K562 (cell line): ENCODE measurements around the gene LTBP2. TPM values are rescaled to one million over a fixed set of nuclear protein-coding genes. Genes with fewer than 3 reads are reported as not detected.

Experiments
- ATAC-seq: fragments of 200-7000 bp; cut with Tn5 transposase; 3 replicates; pipeline ENCODE4 v1.9.1; 2020; ENCODE audit warnings: moderate library complexity
- BruUV-seq: library from RNA; stranded (reverse); fragments of 400-500 nt; replicated peaks from 2 replicates; lab custom pipeline; 2021; lab: Mats Ljungman, UMichigan
- CTCF ChIA-PET: fragments of 300-600 bp; formaldehyde crosslinking; extraction: SDS; loops from one replicate; lab custom pipeline; 2021; ENCODE audit warnings: low intra/inter-chr PET ratio; lab: Yijun Ruan, JAX
- POLR2A ChIA-PET: fragments of 300-600, 350-650 bp; sonication (Branson Sonifier 250); formaldehyde crosslinking; extraction: SDS; loops from one replicate; lab custom pipeline; 2021; ENCODE audit warnings: antibody characterized with exemption, inconsistent platforms; lab: Yijun Ruan, JAX
- DNase-seq, 4 experiments: peaks; one replicate each; pipeline versions ENCODE4 v3.0.0 to v3.0.0-alpha.2; 2011 to 2018; ENCODE audit warnings: low spot score in 3 of 4, mixed read lengths in 3 of 4; ENCODE audit errors: extremely low read depth in 1 of 4
- FAIRE-seq: peaks from 2 replicates; lab custom pipeline; 2011; peaks lifted over from hg19 to GRCh38; lab: Jason Lieb, UNC
- H2AFZ ChIP-seq: 2 replicates; pipeline ENCODE4 v1.6.0; 2011; ENCODE audit warnings: low read depth, low read length, control low read depth, inconsistent platforms
- H3K27ac ChIP-seq: fragments of 200-600 bp; 3 replicates; pipeline ENCODE4 v1.8.0; 2011; ENCODE audit warnings: low read depth, mild to moderate bottlenecking, control low read depth, inconsistent platforms, low read length, moderate library complexity, mixed read lengths; ENCODE audit errors: extremely low read depth
- H3K27me3 ChIP-seq, 2 experiments: fragments of 300-600 bp in 1 of 2; 2 replicates in 1 of 2; 3 replicates in 1 of 2; pipeline versions ENCODE4 v1.6.0 to v1.8.0; 2011; ENCODE audit warnings: inconsistent platforms in 2 of 2, low read length in 2 of 2, mild to moderate bottlenecking in 1 of 2, mixed read lengths in 1 of 2, moderate library complexity in 1 of 2; ENCODE audit not compliant: control insufficient read depth in 2 of 2, insufficient read depth in 2 of 2
- H3K36me3 ChIP-seq: fragments of 300-600 bp; 3 replicates; pipeline ENCODE4 v1.8.0; 2011; ENCODE audit warnings: mild to moderate bottlenecking, low read length, inconsistent platforms; ENCODE audit not compliant: control insufficient read depth, insufficient read depth
- H3K4me1 ChIP-seq, 2 experiments: fragments of 200-600 bp in 1 of 2; replicated peaks in 1 of 2; 2 replicates in 1 of 2; 3 replicates in 1 of 2; pipeline versions ENCODE4 v1.5.1 to v1.8.0; 2011; ENCODE audit warnings: inconsistent platforms in 2 of 2, low read length in 2 of 2, mild to moderate bottlenecking in 1 of 2, mixed read lengths in 1 of 2, moderate library complexity in 1 of 2; ENCODE audit not compliant: control insufficient read depth in 2 of 2, insufficient read depth in 2 of 2
- H3K4me2 ChIP-seq: 2 replicates; pipeline ENCODE4 v1.6.1; 2011; ENCODE audit warnings: low read length, control low read depth, inconsistent platforms, mixed read lengths; ENCODE audit not compliant: insufficient read depth
- H3K4me3 ChIP-seq: fragments of 200-600 bp; sonication (generic), shearing (Covaris generic); 2 replicates; pipeline ENCODE4 v1.5.1; 2016; ENCODE audit warnings: control low read depth, inconsistent platforms
- H3K79me2 ChIP-seq: fragments of 200-600 bp; 3 replicates; pipeline ENCODE4 v1.8.0; 2011; ENCODE audit warnings: low read length, inconsistent platforms; ENCODE audit not compliant: control insufficient read depth, insufficient read depth
- H3K9ac ChIP-seq, 2 experiments: 2 replicates each; pipeline versions ENCODE4 v1.6.0 to v1.6.1; 2011; ENCODE audit warnings: low read depth in 2 of 2, low read length in 2 of 2, control low read depth in 1 of 2, inconsistent platforms in 1 of 2, mild to moderate bottlenecking in 1 of 2, mixed read lengths in 1 of 2; ENCODE audit not compliant: insufficient read depth in 1 of 2
- H3K9me1 ChIP-seq: one replicate; pipeline ENCODE4 v1.6.0; 2011; ENCODE audit warnings: inconsistent platforms, mild to moderate bottlenecking, low read length, moderate library complexity; ENCODE audit not compliant: control insufficient read depth, insufficient read depth
- H3K9me3 ChIP-seq: replicated peaks from 2 replicates; pipeline ENCODE4 v1.5.1; 2011; ENCODE audit warnings: low read depth, low read length, inconsistent platforms; ENCODE audit not compliant: control insufficient read depth, insufficient read depth
- H4K20me1 ChIP-seq: replicated peaks from 2 replicates; pipeline ENCODE4 v1.6.1; 2011; ENCODE audit warnings: low read length, inconsistent platforms, mixed read lengths; ENCODE audit not compliant: control insufficient read depth, insufficient read depth
- MGA ChIP-seq: fragments of 450-650 bp; IDR thresholded peaks from 2 replicates; pipeline ENCODE4 v1.6.1; 2016; ENCODE audit warnings: mild to moderate bottlenecking, moderate library complexity
- RBM34 ChIP-seq: fragments of 200-400 bp; formaldehyde crosslinking; IDR thresholded peaks from 2 replicates; pipeline ENCODE4 v1.6.1; 2018; ENCODE audit warnings: low read length, borderline replicate concordance; ENCODE audit not compliant: insufficient read depth
- WGBS: fragments of 100-300 bp; shearing (Covaris generic); methylation state at CpG from one replicate; pipeline ENCODE4 v1.1.6; 2016; ENCODE audit warnings: low coverage, mixed read lengths; ENCODE audit not compliant: insufficient coverage; ENCODE audit errors: missing lambda C conversion rate; 5-methylcytosine and 5-hydroxymethylcytosine counted together
- in situ Hi-C: fragments of 300-500 bp; cut with MboI; formaldehyde crosslinking; loops from 4 replicates; pipeline ENCODE4 v1.15.0; 2018; ENCODE audit warnings: inconsistent platforms, mixed read lengths
- intact Hi-C: fragments of 100-400 bp; cut with micrococcal nuclease; formaldehyde crosslinking; loops from 2 replicates; pipeline ENCODE4 v1.14.2; 2022
- polyA plus RNA-seq, 8 experiments: library from polyadenylated mRNA; depleted of rRNA in 4 of 8; stranded (reverse) in 5 of 8; unstranded in 3 of 8; fragments of >200 nt; fragmentation: Nextera tagmentation in 2 of 8; fragmentation: Illumina TruSeq in 1 of 8; extraction: Ambion mirVana in 2 of 8; extraction: Trizol in 1 of 8; gene quantifications; 2 replicates each; pipeline versions ENCODE4 v1.2.1 to v1.2.3, GENCODE V29; 2011 to 2014; ENCODE audit warnings: inconsistent platforms in 1 of 8, missing spikeins in 1 of 8
- total RNA-seq, 7 experiments: library from RNA; depleted of rRNA in 6 of 7; stranded (reverse); fragments of >200 nt in 6 of 7; fragmentation: Illumina TruSeq in 2 of 7; extraction: Trizol in 2 of 7; gene quantifications; 2 replicates each; pipeline versions ENCODE4 v1.2.1 to v1.2.3, GENCODE V29; 2011 to 2021; ENCODE audit warnings: low replicate concordance in 1 of 7
- TF ChIP-seq, protein P1 (sequence below): fragments of 250-450 bp; sonication (Bioruptor Pico); IDR thresholded peaks from 2 replicates; pipeline ENCODE4 v1.4.0; 2020; ENCODE audit warnings: borderline replicate concordance

Gene LTBP2
- total and polyA plus RNA-seq, 9 of the 15 experiments (the other 6 are each of a cell fraction or from before 2014, with no cell fraction given), result under 0.01 to 0.18 (median 0.03) TPM; not detected in 3

- H3K4me2 ChIP-seq, result no peak overlapping the region
- WGBS, result 9% methylated on average over 11 of the region's 11 CpGs
- no peaks in the 10 kb centered on the region; the same call in 1 of the 2 replicates for H4K20me1 ChIP-seq
- H3K27ac ChIP-seq, result no peak overlapping the region
- H3K36me3 ChIP-seq, result no peaks in the 10 kb centered on the region
- BruUV-seq, result no TSS peak
- DNase-seq, result no peak
- no peaks in the 10 kb centered on the region for H3K9me1 ChIP-seq
- no peaks in the 10 kb centered on the region; a peak in 1 of 5 replicates for H3K4me1 ChIP-seq
- ChIA-PET POLR2A (interaction anchor here (0.6 kb wide), 1 partner anchor 9 kb away, joined by 3 read pairs; no protein-coding TSS in a partner anchor), CTCF (no interaction called here)
- peaks cover 4 to 36% of the 10 kb centered on the region in 2 experiments; a peak in 3 of 5 replicates for H3K27me3 ChIP-seq
- H2AFZ ChIP-seq, result no peak overlapping the region
- in situ Hi-C loops, result no loop called here
- H3K79me2 ChIP-seq, result no peaks in the 10 kb centered on the region
- ATAC-seq, result no peak
- no peak overlapping the region for H3K9ac ChIP-seq
- intact Hi-C loops, result no loop called here
- no peak overlapping the region for H3K4me3 ChIP-seq
- no peak for TF ChIP-seq MGA
- TF ChIP-seq, protein P1, sequence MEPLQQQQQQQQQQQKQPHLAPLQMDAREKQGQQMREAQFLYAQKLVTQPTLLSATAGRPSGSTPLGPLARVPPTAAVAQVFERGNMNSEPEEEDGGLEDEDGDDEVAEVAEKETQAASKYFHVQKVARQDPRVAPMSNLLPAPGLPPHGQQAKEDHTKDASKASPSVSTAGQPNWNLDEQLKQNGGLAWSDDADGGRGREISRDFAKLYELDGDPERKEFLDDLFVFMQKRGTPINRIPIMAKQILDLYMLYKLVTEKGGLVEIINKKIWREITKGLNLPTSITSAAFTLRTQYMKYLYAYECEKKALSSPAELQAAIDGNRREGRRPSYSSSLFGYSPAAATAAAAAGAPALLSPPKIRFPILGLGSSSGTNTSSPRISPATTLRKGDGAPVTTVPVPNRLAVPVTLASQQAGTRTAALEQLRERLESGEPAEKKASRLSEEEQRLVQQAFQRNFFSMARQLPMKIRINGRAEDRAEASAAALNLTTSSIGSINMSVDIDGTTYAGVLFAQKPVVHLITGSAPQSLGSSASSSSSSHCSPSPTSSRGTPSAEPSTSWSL (CRISPR knock-in tag), result no peak
- no peak for TF ChIP-seq RBM34
- TF ChIP-seq, all 486 proteins: peak for 0
- H3K9me3 ChIP-seq, result no peaks in the 10 kb centered on the region
- no peak for FAIRE-seq
Observed at GRCh38 chr14:74577247-74577947, 34.6 kb downstream of the LTBP2 start.
